NK-92 (cell line): ENCODE measurements around the gene OGA.

Experiments
- DNase-seq: peaks from one replicate; lab custom pipeline; 2025; ENCODE audit not compliant: unreplicated experiment; lab: John Stamatoyannopoulos, UW

Gene OGA

DNA sequence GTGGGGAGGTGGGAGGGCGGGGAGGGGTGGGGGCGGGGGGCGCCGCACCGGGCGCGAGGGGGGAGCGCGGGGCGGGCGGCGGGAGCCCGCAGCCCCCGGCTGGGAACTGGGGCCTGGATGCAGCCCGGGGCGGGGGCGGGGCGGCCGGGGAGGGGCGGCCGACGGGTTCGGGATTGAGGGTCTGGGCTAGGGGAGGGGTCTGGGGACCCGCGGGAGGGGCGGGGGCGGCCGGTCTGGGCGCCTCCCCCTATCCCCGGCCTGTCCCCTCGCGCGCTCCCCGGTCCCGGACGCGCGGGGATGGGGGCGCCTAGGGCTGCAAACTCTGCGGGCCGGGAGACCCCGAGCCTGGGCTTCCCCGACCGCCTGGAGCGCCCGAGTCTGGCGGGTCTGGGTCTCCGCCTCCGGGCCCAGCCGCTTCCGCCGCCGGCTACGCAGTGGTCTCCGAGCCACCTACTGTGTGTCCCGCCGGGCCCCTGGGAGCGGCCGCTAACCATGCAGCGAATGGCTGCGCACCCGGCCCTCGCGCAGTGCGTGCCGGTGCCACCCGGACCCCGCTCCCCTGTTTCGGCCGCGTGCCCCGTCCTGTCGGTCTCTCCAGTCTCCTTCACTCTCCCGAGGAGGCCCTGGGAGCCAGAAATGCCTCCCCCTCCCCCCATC, 42.0 kb downstream of the OGA start:
- no peak for DNase-seq

DNA sequence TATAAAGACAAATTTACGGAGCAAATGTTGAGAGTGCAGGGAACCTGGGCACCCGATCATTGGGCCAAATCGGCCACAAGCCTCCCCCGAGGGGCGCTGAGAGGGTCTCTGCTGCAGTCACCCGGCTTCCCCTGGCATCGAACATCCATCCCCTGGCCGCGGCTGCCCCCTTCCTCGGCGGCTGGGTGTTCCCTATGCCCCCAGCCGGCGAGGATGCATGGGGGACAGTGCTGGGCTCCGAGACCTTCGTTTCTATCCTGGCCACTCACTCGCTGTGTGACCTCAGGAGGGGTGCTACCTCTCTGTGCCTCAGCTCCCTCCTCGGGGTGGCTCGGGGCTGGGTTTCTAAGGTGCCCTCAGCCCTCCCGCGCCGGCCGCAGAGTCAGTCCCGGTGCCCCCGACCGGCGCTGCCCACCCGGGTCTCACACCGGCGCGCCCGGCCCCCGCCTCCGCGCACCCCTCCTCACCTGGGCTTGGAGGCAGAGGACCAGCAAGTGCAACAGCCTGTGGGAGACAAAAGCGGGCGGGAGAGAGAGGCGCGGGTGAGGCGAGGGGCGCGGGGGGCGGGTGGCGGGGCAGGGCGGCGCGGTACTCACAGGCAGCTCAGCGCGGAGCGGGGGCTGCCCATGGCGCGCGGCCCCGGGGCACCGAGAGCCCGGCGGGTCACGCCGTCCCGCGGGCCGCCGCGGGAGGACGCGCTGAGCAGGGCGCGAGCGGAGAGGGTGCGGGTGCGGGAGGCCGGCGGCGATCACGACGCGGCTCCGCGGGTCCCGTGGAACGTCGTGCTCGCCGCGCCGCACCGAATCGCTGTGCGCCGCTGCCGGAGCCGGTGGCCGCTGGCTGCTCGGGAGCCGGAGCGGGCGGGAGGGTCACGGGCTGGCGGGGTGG, 42.7 kb downstream of the OGA start, which contains the start of gene FGF8:
Gene FGF8 (minus strand): TSS at position 842 of the 888 bp plus-strand sequence. CDS start 214 bp downstream, at position 628.
- no peak for DNase-seq

DNA sequence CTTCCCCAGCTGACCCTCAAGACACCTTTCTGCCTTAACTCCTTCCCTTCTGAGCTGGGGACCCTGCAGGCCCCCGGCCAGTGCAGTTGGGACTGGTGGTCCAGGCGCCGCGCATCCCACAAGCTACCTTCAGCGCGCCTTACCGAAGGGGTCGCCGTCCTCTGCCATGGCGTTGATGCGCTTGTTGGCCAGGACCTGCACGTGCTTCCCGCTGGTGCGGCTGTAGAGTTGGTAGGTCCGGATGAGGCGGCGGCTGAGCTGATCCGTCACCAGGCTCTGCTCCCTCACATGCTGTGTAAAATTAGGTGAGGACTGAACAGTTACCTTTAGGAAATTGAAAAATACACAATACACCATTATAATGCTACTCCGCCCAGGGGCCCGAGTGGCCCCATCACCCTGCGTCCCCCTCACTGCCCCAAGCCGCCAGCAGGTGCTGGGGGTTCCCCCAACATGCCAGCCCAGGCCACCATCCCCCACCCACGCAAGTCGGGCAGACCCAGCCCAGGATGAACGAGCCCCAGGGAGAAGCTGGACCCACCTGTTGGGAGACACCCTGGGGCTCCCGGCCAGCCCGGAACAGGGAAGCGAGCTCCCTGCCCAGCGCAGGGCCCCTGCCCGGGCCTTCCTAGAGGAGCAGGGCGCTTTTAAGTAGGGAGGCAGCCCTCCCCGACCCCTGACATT, 43.5 kb downstream of the OGA start:
- DNase-seq, result no peak

DNA sequence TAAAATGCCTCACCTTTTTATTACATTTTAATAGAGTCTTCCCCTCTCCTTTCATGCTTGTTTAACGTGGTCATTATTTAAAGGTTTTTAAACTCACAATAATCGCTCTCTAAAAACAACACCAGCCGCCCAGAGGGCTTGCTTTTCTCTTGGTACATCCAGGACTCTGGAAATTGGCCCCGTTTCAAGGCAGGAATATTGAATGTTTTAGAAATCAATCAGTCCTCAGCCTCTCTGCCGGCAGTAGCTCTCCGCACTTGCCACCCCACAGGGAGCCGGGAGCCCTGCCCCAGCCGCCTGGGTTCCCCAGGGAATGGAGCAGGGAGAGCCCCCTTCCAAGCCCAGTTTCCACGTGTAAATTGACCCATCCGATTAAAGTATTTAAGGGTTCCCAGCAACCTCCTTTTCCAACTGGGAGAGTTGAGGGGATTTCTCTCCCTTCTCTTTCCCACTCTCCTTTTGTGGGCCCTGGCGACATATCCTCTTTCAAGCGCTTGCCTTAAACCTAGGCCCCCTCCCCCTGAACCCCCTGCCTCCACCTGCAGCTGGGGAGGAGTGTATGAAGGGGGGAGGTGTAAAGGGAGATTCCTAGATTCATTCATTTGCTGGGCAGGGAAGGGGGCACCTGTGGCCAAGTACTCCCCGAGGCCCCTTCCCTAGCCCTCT, 44.2 kb downstream of the OGA start:
- DNase-seq, result no peak

GRCh38 chr10:101772895-101773761, 45.1 kb downstream of the OGA start:
- no peak for DNase-seq

DNA sequence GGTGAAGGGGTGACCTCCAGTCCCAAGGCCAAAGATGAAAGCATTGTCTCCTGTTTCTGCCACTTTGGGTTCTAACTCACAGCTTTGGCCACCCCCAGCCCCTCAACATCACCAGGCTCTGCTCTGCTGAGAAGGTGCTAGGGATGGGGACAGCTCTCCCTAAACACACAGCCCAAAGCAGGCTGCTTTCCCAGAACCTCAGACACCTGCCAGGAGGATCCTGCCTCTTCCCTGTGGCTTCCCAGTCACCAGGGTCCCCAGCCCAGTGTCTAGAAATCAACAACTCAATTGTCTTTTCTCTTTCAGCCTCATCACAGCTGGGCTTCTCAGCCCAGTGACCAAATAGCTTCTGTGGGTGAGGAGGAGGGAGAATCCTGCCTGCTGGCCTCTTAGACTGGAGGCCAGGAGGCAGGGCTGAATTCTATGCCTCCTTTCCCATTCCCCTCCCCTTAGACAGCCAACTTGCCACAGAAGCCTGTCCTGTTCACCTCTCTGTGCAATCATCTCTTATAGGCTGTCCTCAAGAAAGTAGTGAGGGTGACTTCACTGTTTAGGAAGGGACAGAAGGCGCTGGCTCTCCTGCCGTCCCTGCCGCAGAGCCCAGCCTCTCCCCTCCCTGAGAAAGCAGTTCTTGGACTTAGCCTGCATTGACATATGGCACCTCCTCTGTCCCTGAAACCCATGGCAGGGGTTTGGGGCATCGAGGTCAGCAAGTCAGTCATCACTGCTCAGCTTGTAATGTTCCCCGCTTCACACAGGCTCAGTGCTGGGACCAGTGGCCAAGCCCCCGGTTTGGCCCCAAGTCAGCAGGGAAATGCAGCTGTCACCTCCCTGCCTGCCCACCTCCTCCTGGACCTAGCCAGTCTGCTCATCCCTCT, 46.0 kb downstream of the OGA start:
- no peak for DNase-seq

DNA sequence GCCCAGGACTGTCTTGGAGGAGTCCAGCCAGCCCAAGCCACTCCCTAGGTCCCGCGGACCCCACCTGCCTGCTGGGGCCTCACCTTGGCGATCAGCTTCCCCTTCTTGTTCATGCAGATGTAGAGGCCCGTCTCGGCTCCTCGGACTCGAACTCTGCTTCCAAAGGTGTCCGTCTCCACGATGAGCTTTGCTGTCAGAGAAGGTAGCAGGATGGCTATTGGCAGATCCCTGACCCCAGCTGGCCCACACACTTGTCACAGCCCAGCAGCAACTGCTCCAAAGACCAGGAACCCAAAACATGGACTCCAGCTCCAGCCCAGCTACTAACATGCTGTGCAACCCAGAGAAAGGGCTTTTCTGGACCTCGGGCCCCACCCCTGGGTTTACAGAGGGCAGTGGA, 46.9 kb downstream of the OGA start:
- no peak for DNase-seq

- no peak for DNase-seq
These were observed 47.7 kb downstream of the OGA start for GRCh38 chr10:101770331-101771215.

GRCh38 chr10:101769541-101770180, 48.6 kb downstream of the OGA start:
- DNase-seq, result no peak

DNA sequence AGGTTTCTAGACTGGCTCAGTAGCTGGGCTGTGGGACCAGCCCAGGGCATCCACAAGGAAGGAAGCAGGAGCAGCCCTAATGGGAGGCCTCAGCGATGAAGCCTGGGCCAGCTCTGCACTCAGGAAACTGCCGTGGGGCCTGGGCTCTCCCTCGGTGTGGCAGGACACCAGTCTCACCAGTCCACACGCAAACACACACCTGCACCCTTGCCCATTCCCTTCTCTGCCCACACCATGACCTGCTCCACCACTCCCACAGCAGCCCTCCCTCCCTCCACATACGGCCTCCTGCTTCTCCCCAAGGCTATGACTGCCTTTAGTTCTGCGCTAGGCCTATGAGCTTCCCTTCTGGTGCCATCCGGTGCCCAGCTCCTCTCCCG, 49.5 kb downstream of the OGA start:
- no peak for DNase-seq

GRCh38 chr10:101767966-101768790, 50.1 kb downstream of the OGA start:
- DNase-seq, result no peak

- DNase-seq, result no peak
These were observed 50.7 kb downstream of the OGA start for GRCh38 chr10:101767600-101767945.

GRCh38 chr10:101766753-101767599, 51.3 kb downstream of the OGA start:
- DNase-seq, result no peak

DNA sequence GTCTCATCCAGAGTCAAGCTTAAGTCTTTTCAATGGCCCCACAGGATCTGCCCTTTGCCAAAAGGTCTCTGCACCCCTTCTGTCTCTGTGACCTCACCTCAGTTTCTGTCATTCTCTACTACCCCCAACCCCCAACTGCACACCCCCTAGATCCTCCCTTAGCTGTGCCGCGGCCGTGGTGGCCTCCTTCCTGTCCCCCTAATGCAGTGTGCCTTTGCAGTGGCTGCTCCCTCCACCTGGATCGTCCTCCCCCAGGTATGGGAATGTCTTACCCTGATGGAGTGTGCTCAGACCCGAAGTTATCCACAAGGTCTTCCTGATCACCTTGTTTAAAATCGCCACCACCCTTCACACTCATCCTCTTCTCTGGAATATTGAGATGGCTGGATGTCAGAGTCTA, 51.9 kb downstream of the OGA start:
- no peak for DNase-seq

DNA sequence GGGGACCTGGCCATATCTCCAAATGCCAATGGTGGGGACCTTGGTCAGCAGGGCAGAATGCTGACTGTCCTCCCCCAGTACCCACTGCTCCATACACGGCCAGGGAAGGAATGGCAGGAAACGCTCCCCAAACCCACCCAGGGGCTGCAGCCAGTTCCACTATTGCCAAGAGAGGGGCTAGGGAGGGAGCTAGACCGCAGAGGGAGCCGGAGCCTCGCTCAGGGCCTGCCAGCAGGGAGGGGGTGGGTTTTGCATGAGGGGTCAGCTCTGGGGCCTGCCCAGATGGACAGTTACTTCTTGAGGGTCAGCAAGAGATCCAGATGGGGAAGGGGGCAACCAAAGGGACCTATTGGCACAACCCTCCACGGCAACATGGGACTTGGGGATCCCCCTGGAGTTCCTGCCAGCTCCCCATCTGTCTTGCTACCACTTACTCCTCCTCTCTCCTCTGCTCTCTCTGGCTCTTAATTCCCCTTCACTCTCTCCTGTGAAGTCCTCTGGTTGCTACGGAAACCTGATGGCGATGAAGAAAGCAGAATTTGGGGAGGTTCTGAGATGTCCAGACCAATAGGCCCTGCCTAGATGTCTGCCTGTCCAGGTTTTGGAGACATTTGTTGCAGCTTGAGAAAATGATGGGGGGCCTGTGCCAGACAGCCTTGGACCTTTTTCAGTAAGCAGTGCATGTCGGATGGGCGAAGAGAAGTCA, 55.0 kb downstream of the OGA start:
- DNase-seq, result no peak

GRCh38 chr10:101762736-101763135, 55.5 kb downstream of the OGA start:
- DNase-seq, result no peak
